Breast epithelium (tissue), 3 donors: ENCODE measurements around the gene LDLRAD4.

ENCODE experiments used
- CTCF ChIP-seq, 3 donors: fragments of 450-650 bp; IDR thresholded peaks; one replicate each; pipeline ENCODE4 v1.5.1; 2016 to 2017; ENCODE audit warnings: antibody characterized with exemption in 3 of 3, mild to moderate bottlenecking in 3 of 3, moderate library complexity in 3 of 3
- POLR2A ChIP-seq: fragments of 450-650 bp; IDR thresholded peaks from one replicate; pipeline ENCODE4 v1.6.1; 2016; ENCODE audit warnings: antibody characterized with exemption, mild to moderate bottlenecking, moderate library complexity
- POLR2AphosphoS5 ChIP-seq, 3 donors: sonication (generic); formaldehyde crosslinking; IDR thresholded peaks; one replicate each; pipeline ENCODE4 v1.6.1; 2017; ENCODE audit warnings: antibody characterized with exemption in 3 of 3

DNA sequence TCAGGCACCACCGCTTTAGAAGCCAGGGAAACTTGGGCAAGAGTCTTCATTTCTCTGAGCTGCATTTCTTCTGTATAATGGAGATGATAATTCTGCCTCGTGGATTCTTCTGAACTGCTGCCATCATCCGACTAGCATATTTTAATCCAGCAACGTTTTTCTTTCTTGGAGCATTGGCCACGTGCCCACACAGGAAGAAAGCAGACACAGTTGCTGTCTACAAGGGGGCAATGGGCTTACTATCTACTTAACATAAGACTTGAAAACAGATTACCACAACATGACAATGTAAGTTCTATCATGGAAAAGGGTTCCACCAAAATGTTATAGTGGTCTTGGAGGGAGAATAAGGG lies 331.3 kb downstream of the LDLRAD4 start:
- TF ChIP-seq CTCF (IDR thresholded peaks at IDR 0.05): no peak
- no peak for TF ChIP-seq POLR2A
- TF ChIP-seq POLR2AphosphoS5 (IDR thresholded peaks at IDR 0.05): no peak
